ENCODE results near the gene EXT2.

- TF ChIP-seq POLR2AphosphoS5 (IDR thresholded peaks at IDR 0.05; ENCODE audit: low read length), result no peak
- TF ChIP-seq SIN3A (IDR thresholded peaks at IDR 0.05; ENCODE audit: low read depth, low read length), result no peak
- TF ChIP-seq ZNF24 (IDR thresholded peaks at IDR 0.05), result no peak
- TF ChIP-seq POLR2A (IDR thresholded peaks at IDR 0.05; ENCODE audit: low read depth, low read length), result no peak
- no peak for TF ChIP-seq EGR1 (IDR thresholded peaks at IDR 0.05; ENCODE audit: borderline replicate concordance in 1 of 2, low read depth in 2 of 2, low read length in 2 of 2)
Measured at GRCh38 chr11:44083906-44084305, 11.6 kb upstream of the EXT2 start.

All from GM12878 (cell line).